ENCODE measurements around the gene PVALEF. TPM values are rescaled to one million over a fixed set of nuclear protein-coding genes. Genes with fewer than 3 reads are reported as not detected.
A peak's percentile ranks its signal among the peaks of the same experiment; 100 is the strongest.

PVALEF gene
- total RNA-seq, 1 experiment from 2014 or later, result not detected

DNA sequence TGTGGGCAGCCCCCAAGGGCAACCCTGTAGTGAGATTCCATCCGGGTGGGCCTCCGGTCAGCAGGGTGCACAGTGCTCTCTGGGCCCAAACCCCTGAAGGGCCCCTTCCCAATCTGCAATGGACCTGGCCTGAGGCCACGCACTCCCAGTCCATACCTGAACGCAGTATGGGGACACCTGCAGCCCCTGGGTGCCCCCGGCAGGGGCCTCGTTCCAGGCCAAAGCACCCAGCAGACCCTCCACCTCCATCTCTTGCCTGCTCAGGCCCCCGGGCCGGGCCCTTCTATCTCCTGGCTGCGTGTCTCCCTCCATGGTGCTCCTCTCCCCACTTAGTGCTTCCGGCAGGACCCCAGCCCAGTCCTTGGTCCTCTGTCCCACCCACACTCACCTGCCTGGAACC, 18.0 kb downstream of the PVALEF start:
- TF ChIP-seq, protein P1, sequence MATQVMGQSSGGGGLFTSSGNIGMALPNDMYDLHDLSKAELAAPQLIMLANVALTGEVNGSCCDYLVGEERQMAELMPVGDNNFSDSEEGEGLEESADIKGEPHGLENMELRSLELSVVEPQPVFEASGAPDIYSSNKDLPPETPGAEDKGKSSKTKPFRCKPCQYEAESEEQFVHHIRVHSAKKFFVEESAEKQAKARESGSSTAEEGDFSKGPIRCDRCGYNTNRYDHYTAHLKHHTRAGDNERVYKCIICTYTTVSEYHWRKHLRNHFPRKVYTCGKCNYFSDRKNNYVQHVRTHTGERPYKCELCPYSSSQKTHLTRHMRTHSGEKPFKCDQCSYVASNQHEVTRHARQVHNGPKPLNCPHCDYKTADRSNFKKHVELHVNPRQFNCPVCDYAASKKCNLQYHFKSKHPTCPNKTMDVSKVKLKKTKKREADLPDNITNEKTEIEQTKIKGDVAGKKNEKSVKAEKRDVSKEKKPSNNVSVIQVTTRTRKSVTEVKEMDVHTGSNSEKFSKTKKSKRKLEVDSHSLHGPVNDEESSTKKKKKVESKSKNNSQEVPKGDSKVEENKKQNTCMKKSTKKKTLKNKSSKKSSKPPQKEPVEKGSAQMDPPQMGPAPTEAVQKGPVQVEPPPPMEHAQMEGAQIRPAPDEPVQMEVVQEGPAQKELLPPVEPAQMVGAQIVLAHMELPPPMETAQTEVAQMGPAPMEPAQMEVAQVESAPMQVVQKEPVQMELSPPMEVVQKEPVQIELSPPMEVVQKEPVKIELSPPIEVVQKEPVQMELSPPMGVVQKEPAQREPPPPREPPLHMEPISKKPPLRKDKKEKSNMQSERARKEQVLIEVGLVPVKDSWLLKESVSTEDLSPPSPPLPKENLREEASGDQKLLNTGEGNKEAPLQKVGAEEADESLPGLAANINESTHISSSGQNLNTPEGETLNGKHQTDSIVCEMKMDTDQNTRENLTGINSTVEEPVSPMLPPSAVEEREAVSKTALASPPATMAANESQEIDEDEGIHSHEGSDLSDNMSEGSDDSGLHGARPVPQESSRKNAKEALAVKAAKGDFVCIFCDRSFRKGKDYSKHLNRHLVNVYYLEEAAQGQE (IDR thresholded peaks at IDR 0.05; ENCODE audit: insufficient read depth in 1 of 2, low read depth in 2 of 2, low read length in 1 of 2), result no peak
- no peak for TF ChIP-seq SIN3A (IDR thresholded peaks at IDR 0.05; ENCODE audit: borderline replicate concordance, insufficient read depth, low read depth, low read length)
- ChIA-PET CTCF (no interaction called here), POLR2A (no interaction called here)
- intact Hi-C loops (cut with micrococcal nuclease; ENCODE audit: unreplicated experiment) (loop anchor here (5.0 kb wide), 1 partner anchor 41 kb away; no protein-coding TSS in a partner anchor), in situ Hi-C loops (cut with HindIII; ENCODE audit: low pct_unique_long_range_greater_than_20kb, low sequenced_read_pairs) (no loop called here)
- Histone ChIP-seq H3K9me3 (ENCODE audit: control insufficient read depth, insufficient read depth, low read depth, low read length) (no peaks in the 10 kb centered on the region), H3K27me3 (ENCODE audit: control insufficient read depth, insufficient read depth, low read length) (no peaks in the 10 kb centered on the region), H3K4me1 (ENCODE audit: control insufficient read depth, insufficient read depth, low read length) (no peaks in the 10 kb centered on the region; the same call in 1 of the 2 replicates), H3K36me3 (ENCODE audit: control insufficient read depth, insufficient read depth, low read length) (no peaks in the 10 kb centered on the region), H3K4me3 (ENCODE audit: low read depth in 2 of 2, low read length in 2 of 2) (no peak overlapping the region), H3K27ac (ENCODE audit: low read length) (no peak overlapping the region)
- ATAC-seq, result no peak
- BruUV-seq (replicated peaks), result no TSS peak
- no peak for DNase-seq (ENCODE audit: low read depth, low spot score)

DNA sequence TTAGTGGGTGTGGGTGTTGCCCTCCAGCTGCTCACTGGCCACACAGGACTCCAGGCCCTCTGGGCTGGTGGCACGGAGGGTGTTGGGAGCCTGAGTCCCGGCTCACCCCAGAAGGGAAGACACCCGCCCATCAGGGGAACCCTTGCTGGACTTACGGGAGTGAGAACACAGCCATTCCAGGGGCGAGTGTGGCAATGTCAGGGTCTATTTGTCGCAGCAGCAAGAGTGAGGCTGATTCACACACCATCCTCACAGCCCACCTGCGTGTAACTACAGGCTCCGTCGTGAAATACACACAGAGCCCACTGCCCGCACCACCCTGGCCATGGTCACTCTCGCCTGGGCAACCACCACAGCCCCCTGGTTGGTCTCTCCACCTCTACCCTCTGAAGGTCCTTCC, 18.5 kb downstream of the PVALEF start:
- intact Hi-C loops (cut with micrococcal nuclease; ENCODE audit: unreplicated experiment), result loop anchor here (5.0 kb wide), 1 partner anchor 42 kb away; no protein-coding TSS in a partner anchor
- ATAC-seq, result no peak
- no peaks in the 10 kb centered on the region for H3K9me3 ChIP-seq (ENCODE audit: control insufficient read depth, insufficient read depth, low read depth, low read length)
- POLR2A ChIA-PET, result no interaction called here
- H3K4me3 ChIP-seq (ENCODE audit: low read depth in 2 of 2, low read length in 2 of 2), result no peak overlapping the region
- DNase-seq (ENCODE audit: low read depth, low spot score), result no peak
- H3K27ac ChIP-seq (ENCODE audit: low read length), result no peak overlapping the region
- in situ Hi-C loops (cut with HindIII; ENCODE audit: low pct_unique_long_range_greater_than_20kb, low sequenced_read_pairs), result no loop called here
- no peaks in the 10 kb centered on the region for H3K36me3 ChIP-seq (ENCODE audit: control insufficient read depth, insufficient read depth, low read length)
- H3K4me1 ChIP-seq (ENCODE audit: control insufficient read depth, insufficient read depth, low read length), result no peaks in the 10 kb centered on the region; the same call in 1 of the 2 replicates
- CTCF ChIA-PET, result no interaction called here
- TF ChIP-seq TCF7L2 (IDR thresholded peaks at IDR 0.05; ENCODE audit: low read depth, low read length) (no peak), SIN3A (IDR thresholded peaks at IDR 0.05; ENCODE audit: borderline replicate concordance, insufficient read depth, low read depth, low read length) (no peak)
- BruUV-seq (replicated peaks), result no TSS peak
- H3K27me3 ChIP-seq (ENCODE audit: control insufficient read depth, insufficient read depth, low read length), result no peaks in the 10 kb centered on the region

DNA sequence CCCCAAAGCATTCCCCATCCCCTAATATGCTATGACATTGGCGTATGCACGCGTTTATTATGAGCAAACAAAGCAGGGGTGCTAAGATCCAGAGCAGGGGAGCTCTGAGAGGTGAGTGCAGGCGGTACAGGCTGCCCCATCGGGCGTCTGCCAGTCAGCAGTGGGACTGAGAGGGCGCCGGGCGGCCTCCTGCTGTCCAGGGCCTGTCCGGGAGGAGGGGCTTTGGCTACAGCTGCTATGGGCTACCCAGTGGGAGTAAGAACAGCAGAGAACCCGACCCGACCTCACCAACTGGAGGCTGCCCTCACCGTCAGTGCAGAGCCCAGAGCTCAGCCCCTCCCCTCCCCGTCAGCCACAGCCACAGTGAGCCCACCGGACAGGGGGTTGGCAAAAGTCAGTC, 19.2 kb downstream of the PVALEF start:
- in situ Hi-C loops (cut with HindIII; ENCODE audit: low pct_unique_long_range_greater_than_20kb, low sequenced_read_pairs) (no loop called here), intact Hi-C loops (cut with micrococcal nuclease; ENCODE audit: unreplicated experiment) (loop anchor here (5.0 kb wide), 1 partner anchor 42 kb away; no protein-coding TSS in a partner anchor)
- Histone ChIP-seq H3K27me3 (ENCODE audit: control insufficient read depth, insufficient read depth, low read length) (no peaks in the 10 kb centered on the region), H3K4me3 (ENCODE audit: low read depth in 2 of 2, low read length in 2 of 2) (no peak overlapping the region), H3K4me1 (ENCODE audit: control insufficient read depth, insufficient read depth, low read length) (no peaks in the 10 kb centered on the region; the same call in 1 of the 2 replicates), H3K36me3 (ENCODE audit: control insufficient read depth, insufficient read depth, low read length) (no peaks in the 10 kb centered on the region), H3K9me3 (ENCODE audit: control insufficient read depth, insufficient read depth, low read depth, low read length) (no peaks in the 10 kb centered on the region), H3K27ac (ENCODE audit: low read length) (no peak overlapping the region)
- ChIA-PET CTCF (no interaction called here), POLR2A (no interaction called here)
- TF ChIP-seq TCF7L2 (IDR thresholded peaks at IDR 0.05; ENCODE audit: low read depth, low read length), result no peak
- TF ChIP-seq, protein P2, sequence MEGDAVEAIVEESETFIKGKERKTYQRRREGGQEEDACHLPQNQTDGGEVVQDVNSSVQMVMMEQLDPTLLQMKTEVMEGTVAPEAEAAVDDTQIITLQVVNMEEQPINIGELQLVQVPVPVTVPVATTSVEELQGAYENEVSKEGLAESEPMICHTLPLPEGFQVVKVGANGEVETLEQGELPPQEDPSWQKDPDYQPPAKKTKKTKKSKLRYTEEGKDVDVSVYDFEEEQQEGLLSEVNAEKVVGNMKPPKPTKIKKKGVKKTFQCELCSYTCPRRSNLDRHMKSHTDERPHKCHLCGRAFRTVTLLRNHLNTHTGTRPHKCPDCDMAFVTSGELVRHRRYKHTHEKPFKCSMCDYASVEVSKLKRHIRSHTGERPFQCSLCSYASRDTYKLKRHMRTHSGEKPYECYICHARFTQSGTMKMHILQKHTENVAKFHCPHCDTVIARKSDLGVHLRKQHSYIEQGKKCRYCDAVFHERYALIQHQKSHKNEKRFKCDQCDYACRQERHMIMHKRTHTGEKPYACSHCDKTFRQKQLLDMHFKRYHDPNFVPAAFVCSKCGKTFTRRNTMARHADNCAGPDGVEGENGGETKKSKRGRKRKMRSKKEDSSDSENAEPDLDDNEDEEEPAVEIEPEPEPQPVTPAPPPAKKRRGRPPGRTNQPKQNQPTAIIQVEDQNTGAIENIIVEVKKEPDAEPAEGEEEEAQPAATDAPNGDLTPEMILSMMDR (IDR thresholded peaks at IDR 0.05), result no peak
- no peak for TF ChIP-seq POLR2AphosphoS5 (IDR thresholded peaks at IDR 0.05; ENCODE audit: low read depth, low read length)
- TF ChIP-seq, protein P1 (IDR thresholded peaks at IDR 0.05; ENCODE audit: insufficient read depth in 1 of 2, low read depth in 2 of 2, low read length in 1 of 2), result no peak
- TF ChIP-seq SIN3A (IDR thresholded peaks at IDR 0.05; ENCODE audit: borderline replicate concordance, insufficient read depth, low read depth, low read length), result no peak
- DNase-seq (ENCODE audit: low read depth, low spot score) (no peak), ATAC-seq (peak; percentile 15; the same call in 1 of the 2 replicates)
- BruUV-seq (replicated peaks), result no TSS peak

All from Panc1 (cell line).